GM23338 (cell line): ENCODE measurements around the gene QDPR. TPM values are rescaled to one million over a fixed set of nuclear protein-coding genes. Genes with fewer than 3 reads are reported as not detected.

Experiments
- ATAC-seq: fragments of 200-7000 bp; cut with Tn5 transposase; 3 replicates; pipeline ENCODE4 v1.9.1; 2020
- DNase-seq: peaks from one replicate; pipeline ENCODE4 v3.0.0-alpha.2; 2015; ENCODE audit warnings: low spot score
- H2AFZ ChIP-seq: fragments of 200-600 bp; sonication (generic); 2 replicates; pipeline ENCODE4 v1.8.0; 2016; ENCODE audit warnings: antibody characterized with exemption, mild to moderate bottlenecking, moderate library complexity
- H3F3A ChIP-seq: fragments of 200-600 bp; sonication (generic); replicated peaks from 2 replicates; pipeline ENCODE4 v1.8.0; 2017; ENCODE audit warnings: antibody characterized with exemption, mixed run types, low read depth
- H3K27ac ChIP-seq: fragments of 200-600 bp; sonication (generic); 2 replicates; pipeline ENCODE4 v1.6.1; 2016; ENCODE audit warnings: low read depth
- H3K27me3 ChIP-seq: fragments of 200-600 bp; sonication (generic); 2 replicates; pipeline ENCODE4 v1.8.0; 2016; ENCODE audit warnings: mild to moderate bottlenecking, mixed run types, moderate library complexity; ENCODE audit not compliant: insufficient read depth
- H3K36me3 ChIP-seq: fragments of 200-600 bp; sonication (generic); 2 replicates; pipeline ENCODE4 v1.8.0; 2016; ENCODE audit warnings: mild to moderate bottlenecking; ENCODE audit not compliant: insufficient read depth
- H3K4me1 ChIP-seq: fragments of 200-600 bp; sonication (generic); 2 replicates; pipeline ENCODE4 v1.8.0; 2016; ENCODE audit warnings: mild to moderate bottlenecking, moderate library complexity; ENCODE audit not compliant: insufficient read depth
- H3K4me2 ChIP-seq: fragments of 200-600 bp; sonication (generic); 2 replicates; pipeline ENCODE4 v1.7.1; 2017; ENCODE audit warnings: mixed run types
- H3K4me3 ChIP-seq: fragments of 200-600 bp; sonication (generic); 2 replicates; pipeline ENCODE4 v1.6.1; 2016; ENCODE audit warnings: mixed run types
- H3K79me2 ChIP-seq: fragments of 200-600 bp; sonication (generic); replicated peaks from 2 replicates; pipeline ENCODE4 v1.8.0; 2017; ENCODE audit warnings: mild to moderate bottlenecking; ENCODE audit not compliant: insufficient read depth
- H3K9me2 ChIP-seq: fragments of 200-600 bp; sonication (generic); 2 replicates; pipeline ENCODE4 v1.8.0; 2017; ENCODE audit not compliant: insufficient read depth
- H4K20me1 ChIP-seq: fragments of 200-600 bp; sonication (generic); replicated peaks from 2 replicates; pipeline ENCODE4 v1.8.0; 2017; ENCODE audit warnings: mild to moderate bottlenecking; ENCODE audit not compliant: insufficient read depth
- H3K27ac Mint-ChIP-seq: 2 replicates; pipeline ENCODE4 v1.8.0; 2020; ENCODE audit warnings: inconsistent platforms, mild to moderate bottlenecking, moderate library complexity, mixed read lengths
- H3K27me3 Mint-ChIP-seq: 3 replicates; pipeline ENCODE4 v1.8.0; 2022; ENCODE audit warnings: low read depth, mild to moderate bottlenecking, moderate library complexity, mixed read lengths, inconsistent platforms; ENCODE audit not compliant: insufficient read depth, poor library complexity
- H3K36me3 Mint-ChIP-seq: 3 replicates; pipeline ENCODE4 v1.8.0; 2021; ENCODE audit warnings: low read depth, mild to moderate bottlenecking, inconsistent platforms, moderate library complexity, mixed read lengths
- H3K4me1 Mint-ChIP-seq: 3 replicates; pipeline ENCODE4 v1.8.0; 2020; ENCODE audit warnings: mild to moderate bottlenecking, inconsistent platforms, mixed read lengths
- H3K4me3 Mint-ChIP-seq: 3 replicates; pipeline ENCODE4 v1.8.0; 2021; ENCODE audit warnings: moderate library complexity, mild to moderate bottlenecking, inconsistent platforms, mixed read lengths
- H3K9me3 Mint-ChIP-seq: 3 replicates; pipeline ENCODE4 v1.8.0; 2020; ENCODE audit warnings: moderate library complexity, mild to moderate bottlenecking, inconsistent platforms, mixed read lengths
- CREB1 ChIP-seq: fragments of 250-450 bp; sonication (Bioruptor Pico); IDR thresholded peaks from 2 replicates; pipeline ENCODE4 v1.5.0; 2020; ENCODE audit warnings: low read depth, mild to moderate bottlenecking, moderate library complexity
- CTCF ChIP-seq, 2 experiments: fragments of 200-600 bp in 1 of 2; sonication (generic) in 1 of 2; conservative IDR thresholded peaks; 2 replicates each; pipeline versions ENCODE4 v1.5.1 to v1.6.1; 2016 to 2017; ENCODE audit warnings: antibody characterized with exemption in 2 of 2, low read depth in 2 of 2, mild to moderate bottlenecking in 2 of 2, moderate library complexity in 1 of 2
- EZH2 ChIP-seq: fragments of 200-600 bp; sonication (generic); IDR thresholded peaks from one replicate; pipeline ENCODE4 v1.8.0; 2017; ENCODE audit warnings: antibody characterized with exemption, mild to moderate bottlenecking, low read depth; ENCODE audit not compliant: unreplicated experiment
- EZH2phosphoT487 ChIP-seq: fragments of 200-600 bp; sonication (generic); IDR thresholded peaks from one replicate; pipeline ENCODE4 v1.8.1; 2018; ENCODE audit warnings: antibody characterized with exemption; ENCODE audit not compliant: unreplicated experiment
- JUNB ChIP-seq: IDR thresholded peaks from one replicate; pipeline ENCODE4 v1.6.1; 2016; ENCODE audit warnings: antibody characterized with exemption; ENCODE audit not compliant: unreplicated experiment
- NANOG ChIP-seq: IDR thresholded peaks from 2 replicates; pipeline ENCODE4 v1.6.1; 2016; ENCODE audit warnings: antibody characterized with exemption, borderline replicate concordance
- POLR2AphosphoS5 ChIP-seq: IDR thresholded peaks from 2 replicates; pipeline ENCODE4 v1.6.1; 2016; ENCODE audit warnings: antibody characterized with exemption, low read depth
- REST ChIP-seq: IDR thresholded peaks from one replicate; pipeline ENCODE4 v1.6.1; 2018; ENCODE audit warnings: antibody characterized with exemption; ENCODE audit not compliant: unreplicated experiment
- STAT1 ChIP-seq: IDR thresholded peaks from one replicate; pipeline ENCODE4 v1.6.1; 2016; ENCODE audit warnings: antibody characterized with exemption; ENCODE audit not compliant: unreplicated experiment
- ZNF114 ChIP-seq: fragments of 250-450 bp; sonication (Bioruptor Pico); IDR thresholded peaks from 2 replicates; pipeline ENCODE4 v1.5.0; 2020; ENCODE audit warnings: mild to moderate bottlenecking, moderate library complexity
- ZNF331 ChIP-seq: fragments of 250-450 bp; sonication (Bioruptor Pico); IDR thresholded peaks from 2 replicates; pipeline ENCODE4 v1.5.0; 2020; ENCODE audit warnings: low read depth, mild to moderate bottlenecking, moderate library complexity
- ZNF462 ChIP-seq: fragments of 250-450 bp; sonication (Bioruptor Pico); IDR thresholded peaks from 2 replicates; pipeline ENCODE4 v1.5.0; 2020; ENCODE audit warnings: mild to moderate bottlenecking, moderate library complexity
- polyA plus RNA-seq: library from polyadenylated mRNA; unstranded; fragments of >200 nt; fragmentation: Nextera tagmentation; extraction: Ambion mirVana; gene quantifications from 2 replicates; pipeline ENCODE4 v1.2.1, GENCODE V29; 2016
- total RNA-seq: library from RNA; depleted of rRNA; stranded (reverse); fragments of >200 nt; shearing (Covaris generic); gene quantifications from 2 replicates; pipeline ENCODE4 v1.2.3, GENCODE V29; 2014

QDPR gene
- total and polyA plus RNA-seq, 2 experiments from 2014 or later: 31.5 to 42.7 TPM

- Mint-ChIP-seq H3K36me3 (no peaks in the 10 kb centered on the region), H3K27ac (no peak overlapping the region), H3K27me3 (no peaks in the 10 kb centered on the region), H3K9me3 (peaks cover 2% of the 10 kb centered on the region; the same call in 2 of the 3 replicates), H3K4me1 (no peaks in the 10 kb centered on the region), H3K4me3 (no peak overlapping the region)
- no peaks in the 10 kb centered on the region for H3F3A ChIP-seq
- no peak overlapping the region for H2AFZ ChIP-seq
- no peak overlapping the region for H3K27ac ChIP-seq
- H3K36me3 ChIP-seq: no peaks in the 10 kb centered on the region
- H3K27me3 ChIP-seq: no peaks in the 10 kb centered on the region
- H3K79me2 ChIP-seq: no peaks in the 10 kb centered on the region
- TF ChIP-seq CTCF (conservative IDR thresholded peaks at IDR 0.05; ENCODE audit: low read depth in 2 of 2): no peak
- no peak for TF ChIP-seq CREB1 (CRISPR knock-in tag)
- TF ChIP-seq ZNF462: no peak
- TF ChIP-seq NANOG: no peak
- no peak for TF ChIP-seq REST
- no peak for TF ChIP-seq EZH2phosphoT487
- no peak for TF ChIP-seq JUNB
- TF ChIP-seq STAT1: no peak
- TF ChIP-seq ZNF114 (CRISPR knock-in tag): no peak
- TF ChIP-seq EZH2: no peak
- TF ChIP-seq ZNF331: no peak
- no peak for TF ChIP-seq POLR2AphosphoS5
- H3K4me1 ChIP-seq: no peaks in the 10 kb centered on the region
- no peaks in the 10 kb centered on the region; the same call in 1 of the 2 replicates for H4K20me1 ChIP-seq
- ATAC-seq (no peak), DNase-seq (no peak)
- no peak overlapping the region for H3K4me3 ChIP-seq
- H3K4me2 ChIP-seq: no peak overlapping the region
- 0 out of 2 replicates have a peak, but pooled peaks cover 7% of the 10 kb centered on the region for H3K9me2 ChIP-seq
Observed at GRCh38 chr4:17437396-17437795, 74.5 kb downstream of the QDPR start.
